Left colon (tissue), 2 donors: ENCODE results near the gene STX16. TPM values are rescaled to one million over a fixed set of nuclear protein-coding genes. Genes with fewer than 3 reads are reported as not detected.
A peak's percentile ranks its signal among the peaks of the same experiment; 100 is the strongest.

Experiments
- ATAC-seq: fragments of 200-7000 bp; cut with Tn5 transposase; one replicate; pipeline ENCODE4 v1.9.1; 2020; ENCODE audit warnings: mild to moderate bottlenecking, moderate library complexity
- DNase-seq, 2 donors: peaks; one replicate each; pipeline ENCODE4 v3.0.0-alpha.2; 2020
- intact Hi-C, 2 donors: fragments of 100-400 bp; cut with DNase I in 1 of 2; cut with micrococcal nuclease in 1 of 2; formaldehyde crosslinking; loops; one replicate each; pipeline versions ENCODE4 v1.11.2 to v1.14.0; 2022; cut with DNase I, micrococcal nuclease
- total RNA-seq, 2 donors: library from RNA; stranded (reverse); fragmentation: NEBNext Ultra II Directional; extraction: Animal tissue kit (Norgen Biotek cat#: 25700); gene quantifications; one replicate each; pipeline ENCODE4 v1.2.1, GENCODE V29; 2021
- donor health status: DM: no; HTN: no; CAD: no.
- donor health status: DM: yes; HTN: yes; CAD: no.

Gene STX16
- total RNA-seq, 2 donors from 2014 or later = 39.6 to 40.7 TPM

DNA sequence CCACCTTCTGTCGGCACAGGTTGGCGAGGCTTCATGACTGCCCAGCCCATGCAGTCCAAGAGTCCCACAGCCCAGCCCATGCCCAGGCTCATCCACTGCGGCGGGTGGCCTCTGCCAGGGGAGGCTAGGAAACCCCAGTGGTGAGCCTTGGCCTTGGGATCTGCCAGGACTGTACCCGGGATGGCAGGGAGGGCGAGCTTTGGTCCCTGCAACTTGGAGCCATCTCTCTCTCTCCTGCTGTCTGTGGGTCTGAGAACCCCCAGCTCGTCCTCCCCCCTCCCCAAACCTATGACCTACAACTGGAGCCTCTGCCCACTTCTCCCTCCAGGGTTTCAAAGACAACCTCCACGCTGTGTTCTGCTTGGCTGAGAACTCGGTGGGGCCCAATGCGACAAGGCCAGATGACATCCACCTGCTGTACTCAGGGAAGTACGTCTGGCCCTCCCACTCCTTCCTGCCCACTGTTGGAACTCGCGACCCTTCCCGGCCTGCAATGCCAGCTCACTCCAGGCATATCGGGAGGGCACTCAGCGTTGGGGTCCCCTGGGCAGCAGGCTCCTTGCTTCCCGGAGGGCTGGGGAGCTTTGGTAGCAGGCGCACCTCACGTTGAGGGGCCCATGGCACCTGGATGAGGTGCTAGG lies 61.2 kb downstream of the STX16 start:
- intact Hi-C loops = no loop called here
- no peak for DNase-seq
- ATAC-seq = no peak

DNA sequence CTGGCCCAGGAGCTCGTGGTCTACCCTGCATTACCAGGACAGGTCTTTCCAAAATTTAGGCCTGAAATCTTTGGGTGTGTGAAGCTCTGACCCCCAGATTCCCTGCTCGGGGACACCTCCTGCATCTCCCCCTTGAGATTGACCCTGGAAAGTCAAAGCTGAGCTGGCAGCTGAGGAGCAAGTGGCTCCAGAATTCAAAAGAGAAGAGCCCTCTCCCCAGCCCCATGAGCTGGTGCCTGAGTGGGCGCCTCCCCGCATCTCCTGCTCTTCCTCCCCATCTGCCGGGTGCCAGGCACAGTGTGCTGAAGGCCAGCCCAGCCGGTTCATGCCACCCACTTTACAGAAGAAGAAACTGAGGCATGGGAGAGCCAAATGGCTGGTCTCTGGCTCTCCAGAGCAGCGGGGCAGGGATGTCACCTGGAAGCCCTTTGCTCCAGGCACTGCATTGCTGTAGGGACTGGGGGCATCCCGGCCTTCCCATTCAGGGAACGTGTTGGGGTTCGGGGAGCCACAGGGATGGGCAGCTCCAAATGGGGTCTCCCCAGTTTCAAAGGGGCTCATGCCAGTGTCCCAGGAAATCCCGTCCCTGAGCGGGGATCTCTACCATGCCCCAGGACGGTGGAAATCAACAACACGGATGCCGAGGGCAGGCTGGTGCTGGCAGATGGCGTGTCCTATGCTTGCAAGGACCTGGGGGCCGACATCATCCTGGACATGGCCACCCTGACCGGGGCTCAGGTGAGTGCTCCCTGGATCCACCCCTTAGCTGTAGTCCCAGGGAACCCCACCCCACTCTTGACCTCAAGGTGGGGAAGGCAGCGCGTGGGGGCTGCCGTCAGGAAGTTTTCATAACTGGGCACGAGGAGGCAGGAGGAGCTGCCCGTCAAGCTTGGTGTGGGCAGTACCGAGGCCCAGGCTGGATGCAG lies 62.0 kb downstream of the STX16 start:
- intact Hi-C loops = no loop called here
- DNase-seq (peak in 1 of 2 donors; percentile 19), ATAC-seq (no peak)

DNA sequence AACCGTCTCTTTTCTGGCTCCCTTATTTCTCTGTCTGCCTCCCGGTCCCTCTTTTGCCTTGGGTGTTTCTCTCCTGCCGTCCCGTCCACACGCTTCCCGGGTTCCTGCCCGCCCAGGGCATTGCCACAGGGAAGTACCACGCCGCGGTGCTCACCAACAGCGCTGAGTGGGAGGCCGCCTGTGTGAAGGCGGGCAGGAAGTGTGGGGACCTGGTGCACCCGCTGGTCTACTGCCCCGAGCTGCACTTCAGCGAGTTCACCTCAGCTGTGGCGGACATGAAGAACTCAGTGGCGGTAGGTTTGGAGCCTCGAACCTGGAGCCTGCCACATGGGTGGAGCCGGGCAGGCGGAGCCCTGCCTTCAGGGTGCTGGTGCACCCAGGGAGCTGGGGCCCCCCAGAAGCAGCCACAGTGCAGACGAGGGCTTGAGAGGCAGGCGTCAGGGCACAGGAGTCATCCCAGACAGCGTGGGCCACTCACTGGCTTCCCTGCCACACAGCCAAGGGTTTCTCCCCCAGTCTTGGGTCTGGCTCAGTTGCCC lies 62.8 kb downstream of the STX16 start:
- intact Hi-C loops = no loop called here
- peak in 1 of 2 donors; percentile 16 for DNase-seq
- ATAC-seq = no peak

DNA sequence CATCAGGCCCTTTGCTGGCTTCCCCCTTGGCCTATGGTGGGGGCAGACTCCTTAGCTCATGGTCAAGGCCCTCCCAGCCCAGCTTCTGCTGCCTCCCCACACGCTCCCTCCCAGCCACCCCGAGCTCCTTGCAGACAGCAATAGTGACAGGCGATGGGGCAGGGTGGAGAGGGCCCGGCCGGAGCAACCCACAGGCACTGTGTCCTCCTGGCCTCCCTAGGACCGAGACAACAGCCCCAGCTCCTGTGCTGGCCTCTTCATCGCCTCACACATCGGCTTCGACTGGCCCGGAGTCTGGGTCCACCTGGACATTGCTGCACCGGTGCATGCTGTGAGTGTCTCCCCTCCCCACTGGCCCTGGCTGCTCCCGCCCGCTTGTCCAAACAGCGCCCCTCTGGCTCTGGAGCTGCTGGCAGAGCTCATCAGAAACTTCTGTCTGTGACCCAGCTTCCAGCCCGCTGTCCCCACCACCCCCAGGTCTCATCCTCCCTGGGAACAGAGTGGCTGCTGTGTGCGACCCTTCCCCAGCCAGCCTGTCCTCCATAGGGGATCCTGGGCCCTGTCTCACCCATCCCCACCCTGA lies 63.3 kb downstream of the STX16 start:
- intact Hi-C loops = no loop called here
- peak in 1 of 2 donors; percentile 17 for DNase-seq
- no peak for ATAC-seq

DNA sequence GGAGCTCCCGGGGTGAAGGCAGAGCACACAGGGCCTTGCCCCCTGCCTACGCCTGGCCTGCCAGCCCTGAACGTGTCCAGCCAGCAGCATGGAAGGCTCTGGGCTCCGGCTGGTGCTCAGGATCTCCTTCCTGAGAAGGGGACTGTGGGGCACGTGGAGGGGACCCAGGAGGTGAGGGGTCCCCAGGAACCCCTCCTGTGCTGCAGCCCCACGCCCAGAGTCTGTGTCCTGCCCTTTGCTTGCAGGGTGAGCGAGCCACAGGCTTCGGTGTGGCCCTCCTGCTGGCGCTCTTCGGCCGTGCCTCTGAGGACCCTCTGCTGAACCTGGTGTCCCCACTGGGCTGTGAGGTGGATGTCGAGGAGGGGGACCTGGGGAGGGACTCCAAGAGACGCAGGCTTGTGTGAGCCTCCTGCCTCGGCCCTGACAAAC lies 63.9 kb downstream of the STX16 start:
- ATAC-seq (no peak), DNase-seq (peak in 1 of 2 donors; percentile 19)
- intact Hi-C loops = no loop called here

DNA sequence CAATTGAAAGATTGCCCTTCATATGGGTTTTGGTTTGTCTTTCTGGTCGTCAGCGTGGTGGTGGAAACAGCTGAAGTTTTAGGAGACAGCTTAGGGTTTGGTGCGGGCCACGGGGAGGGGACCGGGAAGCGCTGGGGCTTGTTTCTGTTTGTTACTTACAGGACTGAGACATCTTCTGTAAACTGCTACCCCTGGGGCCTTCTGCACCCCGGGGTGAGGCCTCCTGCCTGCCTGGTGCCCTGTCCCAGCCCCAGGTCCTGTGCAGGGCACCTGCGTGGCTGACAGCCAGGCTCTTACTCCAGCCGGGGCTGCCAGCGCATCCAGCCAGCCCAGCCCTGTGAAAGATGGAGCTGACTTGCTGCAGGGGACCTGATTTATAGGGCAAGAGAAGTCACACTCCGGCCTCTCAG lies 64.3 kb downstream of the STX16 start:
- intact Hi-C loops = no loop called here
- ATAC-seq (no peak), DNase-seq (no peak)

DNA sequence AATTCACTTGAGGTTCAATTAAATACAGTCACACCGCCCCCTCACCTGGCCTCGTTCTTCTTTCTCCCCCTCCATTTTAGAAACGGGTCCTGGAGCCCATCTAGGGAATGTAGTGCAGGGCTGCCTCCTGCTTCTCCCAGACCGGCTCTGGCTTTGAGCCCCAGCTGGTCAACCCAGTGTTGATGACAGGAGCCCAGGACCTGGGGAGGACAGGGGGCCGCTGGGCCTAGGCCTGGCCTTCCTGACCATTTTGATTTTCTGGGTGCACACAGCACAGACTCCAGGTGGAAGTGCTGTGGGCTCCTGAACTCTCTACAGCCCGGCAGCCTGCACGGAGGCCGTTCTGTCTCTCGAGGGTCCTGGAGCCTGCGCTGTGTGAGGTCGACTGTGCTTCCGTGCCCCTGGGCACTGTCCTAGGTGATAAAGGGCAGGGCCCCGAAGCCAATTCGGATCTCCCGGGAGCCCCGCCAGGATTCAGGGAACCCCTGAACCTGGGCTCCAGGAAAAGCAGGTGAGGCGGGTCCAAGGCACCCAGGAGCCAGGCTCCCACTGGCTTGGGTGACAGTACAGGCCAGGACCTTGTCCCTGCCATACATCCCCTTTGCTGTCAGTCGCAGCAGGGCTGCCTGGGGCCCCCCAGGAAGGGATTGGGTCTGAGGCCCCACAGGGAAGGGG lies 64.9 kb downstream of the STX16 start:
- DNase-seq = no peak

DNA sequence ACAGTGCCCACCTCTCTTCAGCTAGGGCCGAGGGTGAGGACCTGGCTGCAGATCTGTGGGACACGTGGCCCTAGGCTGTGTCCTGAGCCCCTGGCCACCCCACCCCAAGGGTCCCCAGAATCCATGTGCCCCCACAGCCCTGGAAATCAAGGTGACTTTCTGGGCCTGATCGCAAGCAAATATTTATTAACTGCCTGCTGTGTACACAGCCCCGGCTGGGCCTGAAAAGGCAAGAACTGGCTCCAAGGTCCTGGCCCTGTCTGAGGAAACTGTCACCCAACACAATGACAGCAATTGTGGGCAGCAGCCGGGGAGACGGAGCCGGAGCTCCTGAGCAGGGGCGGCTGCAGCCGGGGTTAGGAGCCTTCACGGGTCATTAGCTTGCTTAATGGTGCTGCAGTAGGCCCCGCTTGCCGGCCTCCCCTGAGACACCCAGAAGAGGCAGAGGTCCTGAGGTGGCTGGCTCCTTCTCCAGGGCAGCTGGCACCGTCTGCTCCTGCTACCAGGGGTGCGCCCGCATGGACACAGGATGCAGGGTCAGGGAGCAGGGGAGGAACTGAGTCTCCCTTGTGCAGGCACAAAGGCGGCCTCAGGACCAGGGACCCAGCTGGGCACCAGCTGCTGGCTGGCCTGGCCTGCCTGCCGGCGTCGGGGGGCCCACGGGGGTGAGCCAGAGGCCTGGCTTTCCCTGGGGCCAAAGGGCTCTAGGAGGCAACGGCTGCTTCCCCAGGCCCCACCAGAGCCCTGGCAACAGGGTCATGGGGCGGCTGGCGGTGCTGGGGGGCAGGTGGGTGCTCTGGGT lies 65.6 kb downstream of the STX16 start:
- intact Hi-C loops = no loop called here

More for the DNA sequence above, 64.9 kb downstream of the STX16 start:
- intact Hi-C loops = no loop called here
- no peak for ATAC-seq

DNA sequence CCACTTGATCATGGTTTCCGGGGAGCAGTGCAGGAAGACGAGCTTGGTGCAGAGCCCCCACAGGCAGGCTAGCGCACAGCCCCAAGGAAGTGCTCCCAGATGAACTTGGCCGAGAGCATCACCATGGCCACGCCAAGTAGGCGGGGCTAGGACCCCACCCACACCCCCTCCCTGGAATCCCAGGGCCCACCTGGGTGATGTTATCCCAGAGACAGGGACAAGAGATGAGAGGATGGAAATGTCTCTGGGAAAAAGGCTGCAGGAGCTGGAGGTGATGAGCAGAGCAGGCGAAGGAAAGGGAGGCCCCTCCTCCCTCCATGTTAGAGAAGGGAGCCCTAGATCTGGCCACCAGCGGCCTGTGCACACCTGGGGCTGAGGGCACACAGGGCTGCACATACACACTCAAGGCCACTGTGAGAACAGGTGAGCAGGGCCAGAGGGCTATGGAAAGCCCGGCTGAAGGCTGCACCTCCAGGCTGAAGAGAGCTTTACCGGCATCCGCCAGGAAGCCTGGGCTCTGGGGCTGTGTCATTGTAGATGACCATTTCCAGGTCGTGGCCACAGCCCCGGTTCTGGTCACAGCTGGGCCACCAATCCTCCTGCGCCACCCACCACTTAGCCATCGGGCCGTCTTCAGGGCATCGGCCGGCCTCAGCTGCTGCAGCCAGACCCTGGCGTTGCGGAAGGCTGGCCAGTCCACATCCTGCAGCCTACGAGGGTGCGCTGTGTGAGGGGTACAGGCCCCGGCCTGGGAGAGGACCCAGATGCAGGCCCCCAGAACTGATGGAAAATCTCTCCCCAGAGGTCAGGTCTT lies 66.4 kb downstream of the STX16 start:
- ATAC-seq (peak; percentile 14), DNase-seq (peak in 1 of 2 donors; percentile 19)
- intact Hi-C loops = no loop called here

More for the DNA sequence above, 65.6 kb downstream of the STX16 start:
- ATAC-seq (peak; percentile 2), DNase-seq (peak in 1 of 2 donors; percentile 21)

DNA sequence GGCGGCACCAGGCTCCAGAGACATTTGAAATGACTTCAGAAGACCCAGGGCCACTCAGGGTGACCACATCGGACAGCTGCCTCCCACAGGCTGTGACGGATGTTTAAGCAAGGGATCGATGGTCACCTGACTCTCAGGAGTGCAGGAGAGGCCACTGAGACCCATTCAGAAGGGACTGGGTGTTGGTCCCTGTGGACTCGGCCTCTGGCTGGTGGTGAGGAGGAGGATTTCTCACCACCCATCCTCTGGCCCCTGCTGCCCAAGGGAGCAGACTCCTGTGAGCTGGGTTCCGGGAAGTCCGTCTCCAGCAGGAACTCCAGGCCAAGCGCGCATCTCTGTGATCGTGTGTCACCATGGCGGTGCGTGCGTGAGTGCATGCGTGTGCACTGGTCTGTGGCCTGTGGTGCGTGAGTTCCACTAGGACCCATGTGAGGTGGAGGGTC lies 67.1 kb downstream of the STX16 start:
- DNase-seq (peak in 1 of 2 donors; percentile 18), ATAC-seq (no peak)
- intact Hi-C loops = no loop called here

DNA sequence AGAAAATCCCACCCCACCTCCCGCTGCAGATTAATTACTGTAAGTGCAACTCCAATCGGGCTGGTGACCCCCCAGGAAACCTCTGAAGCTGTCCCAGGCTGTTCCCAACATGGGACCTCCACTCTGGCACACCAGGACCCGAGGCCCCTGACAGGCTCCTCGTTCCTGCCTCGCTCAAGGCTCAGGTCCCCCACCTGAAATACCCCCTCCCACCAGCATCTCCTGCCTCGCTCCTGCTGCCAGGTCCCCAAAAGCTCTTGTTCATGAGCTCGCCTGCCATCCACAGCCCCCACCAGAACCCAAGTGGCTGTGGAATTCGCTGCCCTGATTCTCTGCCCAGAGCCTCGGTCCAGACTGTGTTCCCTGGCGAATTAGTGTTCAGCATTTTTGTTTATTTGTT lies 67.6 kb downstream of the STX16 start:
- intact Hi-C loops = no loop called here
- DNase-seq (peak in 1 of 2 donors; percentile 12), ATAC-seq (no peak)

DNA sequence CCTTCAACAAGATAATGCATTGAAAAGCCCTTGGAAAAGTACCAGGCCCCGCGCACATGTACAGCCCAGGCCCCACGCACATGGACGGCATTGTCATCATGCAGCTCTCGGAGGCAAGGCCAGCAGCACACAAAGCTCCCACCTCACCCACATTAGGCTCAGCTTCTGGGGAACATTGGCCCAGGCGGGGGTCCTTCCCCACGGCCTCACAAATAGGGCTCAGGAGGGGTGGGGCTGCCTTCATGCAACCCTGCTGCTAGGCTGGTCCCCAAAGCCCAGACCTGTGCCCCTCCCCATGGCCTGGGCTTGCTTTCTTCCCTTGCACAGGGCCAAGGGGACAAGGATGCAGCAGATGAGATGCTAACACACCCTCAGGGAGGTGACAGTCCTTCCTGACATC lies 68.2 kb downstream of the STX16 start:
- ATAC-seq (no peak), DNase-seq (peak in 1 of 2 donors; percentile 19)
- intact Hi-C loops = no loop called here

DNA sequence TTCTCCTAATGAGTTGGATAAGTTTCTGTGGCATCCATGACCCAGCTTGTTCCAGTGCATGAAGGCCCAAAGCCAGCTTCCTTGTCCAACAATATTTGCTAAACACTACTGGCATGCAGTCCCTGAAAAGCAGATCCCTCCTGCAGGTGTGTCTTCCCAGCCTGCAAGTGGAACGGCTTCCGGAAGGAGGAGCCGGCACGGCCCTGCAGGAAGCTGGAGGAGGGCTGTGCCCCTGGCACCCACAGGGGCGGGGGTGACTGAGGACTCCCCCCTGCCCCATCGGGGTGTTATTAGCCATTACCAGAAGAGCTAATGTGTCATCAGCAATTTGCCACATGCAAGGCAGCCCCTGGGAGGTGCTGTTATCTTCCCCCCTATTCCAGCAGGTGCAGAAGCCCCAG lies 68.9 kb downstream of the STX16 start:
- peak in 1 of 2 donors; percentile 24 for DNase-seq
- intact Hi-C loops = no loop called here
- ATAC-seq = peak; percentile 48

DNA sequence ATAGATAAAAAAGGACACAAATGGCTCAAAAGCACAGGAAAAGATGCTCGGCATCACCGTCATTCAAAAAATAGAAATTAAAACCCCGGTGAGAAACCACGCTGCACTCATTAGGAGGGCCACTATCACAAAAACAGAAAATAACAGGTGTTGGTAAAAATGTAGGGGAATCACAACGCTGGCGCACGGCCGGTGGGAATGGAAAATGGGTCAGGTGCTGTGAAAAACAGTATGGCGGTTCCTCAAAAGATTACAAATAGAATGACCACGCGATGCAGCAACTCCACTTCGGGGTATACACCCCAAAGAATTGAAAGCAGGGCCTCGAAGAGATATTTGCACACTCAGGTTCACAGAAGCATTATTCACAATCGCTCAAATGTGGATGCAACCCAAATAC lies 69.8 kb downstream of the STX16 start:
- DNase-seq (no peak), ATAC-seq (no peak)
- intact Hi-C loops = no loop called here

DNA sequence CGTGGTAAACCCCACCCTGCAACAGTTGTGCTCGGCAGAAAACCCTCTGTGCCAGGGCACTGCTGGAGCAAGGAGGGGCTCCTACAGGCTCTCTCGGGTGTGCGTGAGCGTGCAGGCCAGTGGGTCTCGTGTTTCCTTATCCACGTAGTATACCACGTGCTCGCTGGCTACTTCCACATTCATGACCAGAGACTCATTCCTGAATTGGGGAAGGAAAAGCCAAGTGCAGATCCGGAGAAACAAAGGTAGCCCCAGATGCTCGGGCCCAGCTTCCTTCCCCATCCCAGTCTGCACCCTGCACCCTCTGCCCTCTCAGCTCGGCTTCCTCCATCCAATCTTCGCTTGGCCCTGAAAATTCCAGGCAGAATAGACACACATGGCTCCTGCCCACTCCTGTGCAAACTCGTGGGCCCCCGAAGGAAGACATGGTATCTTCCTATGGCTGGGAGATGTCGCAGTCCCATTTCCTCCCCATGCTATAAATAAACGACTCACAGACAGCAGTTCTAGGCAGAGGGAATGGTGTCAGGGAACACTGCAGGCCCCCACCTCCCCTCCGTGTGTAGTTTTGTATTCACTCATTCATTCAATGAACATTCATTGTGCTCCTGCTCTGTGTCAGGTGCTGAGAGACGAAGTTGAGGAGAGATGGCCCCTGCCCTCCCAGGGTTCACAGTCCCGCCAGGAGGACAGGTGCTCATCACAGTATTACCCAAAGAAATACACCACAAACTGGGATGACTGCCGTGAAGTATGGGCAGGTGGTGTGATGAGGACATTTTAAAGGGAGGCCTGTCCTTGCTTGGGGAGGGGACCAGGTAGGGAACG lies 71.1 kb downstream of the STX16 start:
- ATAC-seq (no peak), DNase-seq (peak in 1 of 2 donors; percentile 34)
- intact Hi-C loops = no loop called here

DNA sequence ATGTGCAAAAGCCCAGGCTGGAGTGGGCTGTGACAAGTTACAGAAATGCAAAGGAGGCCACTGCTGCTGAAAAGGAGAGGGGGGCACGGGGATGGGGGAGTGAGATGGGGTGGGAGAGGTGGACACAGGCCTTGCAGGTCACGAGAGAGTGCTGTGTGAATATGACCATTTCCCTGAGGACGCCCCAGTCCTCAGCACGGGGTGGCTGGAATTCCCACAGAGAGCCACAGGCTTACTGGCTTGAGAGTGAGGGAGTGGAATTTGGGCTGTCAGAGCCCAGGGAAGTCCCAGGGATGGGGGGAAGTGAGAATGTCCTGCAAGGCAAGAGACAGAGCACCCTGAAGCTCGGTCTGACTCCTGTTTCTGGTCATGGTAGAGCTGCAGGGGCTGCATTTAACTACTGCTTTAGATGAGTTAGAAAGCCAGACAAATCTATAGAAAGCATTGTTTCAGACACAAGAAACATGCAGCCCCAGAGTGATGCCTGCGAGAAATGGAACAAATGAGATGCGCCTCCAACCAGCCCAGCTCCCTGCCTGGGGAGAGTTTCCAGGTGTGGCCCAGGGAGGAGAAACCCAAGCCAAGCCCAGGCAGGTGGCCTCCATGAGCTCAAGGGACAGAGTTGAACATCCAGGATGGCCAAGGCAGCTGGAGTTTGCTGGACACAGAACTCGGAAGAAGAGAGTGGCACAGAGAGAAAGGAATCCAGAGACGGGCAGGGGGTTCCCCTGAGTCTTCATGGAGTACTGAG lies 72.0 kb downstream of the STX16 start:
- no peak for DNase-seq
- intact Hi-C loops = no loop called here
- no peak for ATAC-seq
